ENCODE results near the gene RPS26. TPM values are rescaled to one million over a fixed set of nuclear protein-coding genes. Genes with fewer than 3 reads are reported as not detected.
"Not testable (repeated sequence)": the region's sequence is repeated elsewhere in the genome, so short reads cannot be mapped to it uniquely, and the experiment has no call there.

RPS26 gene
- polyA plus RNA-seq, 1 donor from 2014 or later = 598 TPM

DNA sequence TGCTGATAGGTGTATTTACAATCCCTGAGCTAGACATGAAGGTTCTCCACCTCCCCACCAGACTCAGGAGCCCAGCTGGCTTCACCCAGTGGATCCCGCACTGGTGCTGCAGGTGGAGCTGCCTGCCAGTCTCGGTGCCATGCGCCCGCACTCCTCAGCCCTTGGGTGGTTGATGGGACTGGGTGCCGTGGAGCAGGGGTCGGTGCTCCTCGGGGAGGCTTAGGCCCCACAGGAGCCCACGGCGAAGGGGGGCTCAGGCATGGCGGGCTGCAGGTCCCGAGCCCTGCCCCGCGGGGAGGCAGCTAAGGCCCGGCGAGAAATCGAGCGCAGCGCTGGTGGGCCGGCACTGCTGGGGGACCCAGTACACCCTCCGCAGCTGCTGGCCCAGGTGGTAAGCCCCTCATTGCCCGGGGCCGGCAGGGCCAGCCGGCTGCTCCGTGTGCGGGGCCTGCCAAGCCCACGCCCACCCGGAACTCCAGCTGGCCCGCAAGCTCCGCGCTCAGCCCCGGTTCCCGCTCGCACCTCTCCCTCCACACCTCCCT lies 41.6 kb upstream of the RPS26 start:
- not testable (repeated sequence) for H3K9me2 ChIP-seq (ENCODE audit: insufficient read depth, low read length); H3K9me3 ChIP-seq (ENCODE audit: low read length); H3F3A ChIP-seq (ENCODE audit: insufficient read depth, low read length, poor library complexity, severe bottlenecking); H3K79me2 ChIP-seq (replicated peaks; ENCODE audit: insufficient read depth, low read length); H2AFZ ChIP-seq (ENCODE audit: low read depth, low read length); H3K4me3 ChIP-seq (ENCODE audit: low read length); H4K20me1 ChIP-seq (ENCODE audit: insufficient read depth); H3K27ac ChIP-seq (ENCODE audit: low read length); H3K27me3 ChIP-seq (ENCODE audit: insufficient read depth, low read depth, low read length); H3K36me3 ChIP-seq (ENCODE audit: insufficient read depth, low read length); H3K4me2 ChIP-seq (ENCODE audit: low read length); H3K9ac ChIP-seq (ENCODE audit: low read length)

DNA sequence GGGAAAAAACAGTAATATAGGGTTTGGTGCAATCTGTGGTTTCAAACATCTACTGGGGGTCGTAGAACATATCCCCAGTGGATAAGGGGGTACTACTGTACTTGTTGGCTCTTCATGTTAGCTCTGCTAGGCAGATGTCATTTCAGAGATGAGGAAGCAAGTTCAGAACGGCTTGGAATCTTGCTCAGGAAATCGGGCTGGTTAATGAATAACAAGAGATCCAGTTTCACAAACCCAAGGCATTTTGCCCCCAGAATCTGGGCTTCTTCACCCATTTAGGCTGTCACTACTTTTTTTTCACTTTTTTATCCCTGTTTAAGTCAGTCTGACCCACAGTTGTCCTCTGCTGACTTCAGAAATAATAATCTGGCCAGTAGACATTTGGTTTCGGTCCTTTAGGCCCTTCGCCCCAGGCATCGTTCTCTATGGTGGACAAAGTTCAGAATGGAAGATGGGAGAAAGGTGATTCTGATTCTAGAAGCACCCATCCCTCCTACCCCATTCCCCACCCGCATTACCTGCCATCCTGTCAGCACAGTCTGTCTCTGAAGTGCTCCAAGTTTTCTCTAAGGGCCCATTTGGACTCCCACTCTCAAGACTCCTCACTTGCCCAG lies 40.1 kb upstream of the RPS26 start:
- no peaks in the 10 kb centered on the region for H3K27me3 ChIP-seq (ENCODE audit: insufficient read depth, low read depth, low read length)
- no peaks in the 10 kb centered on the region for H3K9me3 ChIP-seq (ENCODE audit: low read length)
- H3K4me3 ChIP-seq (ENCODE audit: low read length) = no peak overlapping the region
- H3K9me2 ChIP-seq (ENCODE audit: insufficient read depth, low read length) = no peaks in the 10 kb centered on the region
- H3F3A ChIP-seq (ENCODE audit: insufficient read depth, low read length, poor library complexity, severe bottlenecking) = no peaks in the 10 kb centered on the region
- no peaks in the 10 kb centered on the region for H3K36me3 ChIP-seq (ENCODE audit: insufficient read depth, low read length)
- H4K20me1 ChIP-seq (ENCODE audit: insufficient read depth) = no peaks in the 10 kb centered on the region
- no peak overlapping the region for H2AFZ ChIP-seq (ENCODE audit: low read depth, low read length)
- H3K79me2 ChIP-seq (replicated peaks; ENCODE audit: insufficient read depth, low read length) = peaks cover 4% of the 10 kb centered on the region
- H3K9ac ChIP-seq (ENCODE audit: low read length) = no peak overlapping the region
- no peak overlapping the region for H3K4me2 ChIP-seq (ENCODE audit: low read length)
- TF ChIP-seq POLR2AphosphoS5 (IDR thresholded peaks at IDR 0.05) (no peak), SMC3 (conservative IDR thresholded peaks at IDR 0.05; ENCODE audit: poor library complexity) (no peak), MXI1 (conservative IDR thresholded peaks at IDR 0.05; ENCODE audit: poor library complexity, severe bottlenecking) (no peak), RAD21 (conservative IDR thresholded peaks at IDR 0.05) (no peak), TAF1 (IDR thresholded peaks at IDR 0.05; ENCODE audit: low read depth) (no peak), REST (IDR thresholded peaks at IDR 0.05; ENCODE audit: borderline replicate concordance) (no peak), EZH2 (IDR thresholded peaks at IDR 0.05; ENCODE audit: borderline replicate concordance, insufficient read depth, low read length, poor library complexity, severe bottlenecking) (no peak), EP300 (conservative IDR thresholded peaks at IDR 0.05; ENCODE audit: poor library complexity, severe bottlenecking) (no peak), CTCF (IDR thresholded peaks at IDR 0.05; ENCODE audit: poor library complexity, severe bottlenecking) (no peak)
- H3K27ac ChIP-seq (ENCODE audit: low read length) = no peak overlapping the region

- not testable (repeated sequence) for H3K9me3 ChIP-seq (ENCODE audit: low read length); H3K9me2 ChIP-seq (ENCODE audit: insufficient read depth, low read length); H3K9ac ChIP-seq (ENCODE audit: low read length); H3K27ac ChIP-seq (ENCODE audit: low read length); H3K36me3 ChIP-seq (ENCODE audit: insufficient read depth, low read length); H3K4me3 ChIP-seq (ENCODE audit: low read length); H3F3A ChIP-seq (ENCODE audit: insufficient read depth, low read length, poor library complexity, severe bottlenecking); H2AFZ ChIP-seq (ENCODE audit: low read depth, low read length); H3K4me2 ChIP-seq (ENCODE audit: low read length); H3K27me3 ChIP-seq (ENCODE audit: insufficient read depth, low read depth, low read length); H3K79me2 ChIP-seq (replicated peaks; ENCODE audit: insufficient read depth, low read length); H4K20me1 ChIP-seq (ENCODE audit: insufficient read depth)
Measured at GRCh38 chr12:56003376-56003775, 38.3 kb upstream of the RPS26 start.

All from neural cell (in vitro differentiated cells).